NCI-H1105 (cell line): Measurements from ENCODE around the gene BTBD10.

Experiments used
- DNase-seq: peaks from one replicate; lab custom pipeline; 2025; lab: John Stamatoyannopoulos, UW

Gene BTBD10

GRCh38 chr11:13338427-13339069, 124.5 kb downstream of the BTBD10 start:
- no peak for DNase-seq

GRCh38 chr11:13338019-13338426, 125.0 kb downstream of the BTBD10 start:
- DNase-seq = no peak
